ENCODE results near the gene CCDC38. TPM values are rescaled to one million over a fixed set of nuclear protein-coding genes. Genes with fewer than 3 reads are reported as not detected.

CCDC38 gene
- total RNA-seq, 1 donor, result under 0.01 TPM

DNA sequence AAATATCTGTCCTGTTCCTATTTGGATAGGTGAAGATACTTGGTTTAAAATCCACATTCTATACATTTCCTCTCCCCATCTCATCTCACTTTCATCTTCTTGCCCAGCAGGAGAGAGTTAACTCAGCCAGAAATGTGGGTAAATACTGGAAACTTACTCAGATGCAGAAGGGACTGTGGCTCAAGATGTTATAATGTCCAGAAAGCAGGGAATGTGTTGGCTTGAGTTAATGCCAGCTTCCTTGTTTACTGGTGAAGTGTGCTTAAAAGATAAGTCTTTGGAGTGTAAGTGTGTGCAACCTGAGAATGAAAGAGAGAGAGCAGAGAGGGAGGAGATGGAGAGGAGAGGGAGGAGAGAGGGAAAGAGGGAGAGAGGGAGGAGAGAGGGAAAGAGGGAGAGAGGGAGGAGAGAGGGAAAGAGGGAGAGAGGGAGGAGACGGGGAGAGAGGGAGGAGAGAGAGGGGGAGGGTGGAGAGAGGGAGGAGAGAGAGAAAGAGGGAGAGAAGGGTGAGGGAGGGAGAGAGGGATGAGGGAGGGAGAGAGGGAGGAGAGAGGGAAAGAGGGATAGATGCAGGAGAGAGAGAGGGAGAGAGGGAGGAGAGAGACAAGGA, 105.7 kb downstream of the CCDC38 start:
- no peaks in the 10 kb centered on the region for H3K9me3 ChIP-seq (ENCODE audit: low read depth, low read length)
- no peak overlapping the region for H3K27ac ChIP-seq (ENCODE audit: low read depth, low read length)

DNA sequence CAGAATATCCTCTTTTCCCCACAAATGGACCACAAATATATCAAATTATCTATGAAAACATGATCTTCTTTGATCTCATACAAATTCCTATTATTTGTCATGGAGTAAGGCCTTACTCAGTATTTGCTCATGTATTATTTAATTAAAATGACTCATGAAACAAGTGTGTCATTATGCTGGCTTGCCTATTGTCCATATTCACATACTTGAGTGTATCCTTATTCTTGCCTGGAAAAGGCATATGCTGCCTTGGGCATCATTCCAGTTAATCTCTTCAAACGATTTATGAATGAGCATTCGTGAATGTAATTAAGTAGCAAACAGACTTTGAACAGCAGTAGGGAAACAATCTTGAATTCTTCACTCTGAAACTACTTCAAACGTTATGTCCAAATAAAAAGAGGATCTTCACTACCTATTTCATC, 106.2 kb downstream of the CCDC38 start:
- H3K36me3 ChIP-seq (ENCODE audit: insufficient read depth, low read length), result no peaks in the 10 kb centered on the region
- peak overlapping the region; percentile 37 for H3K4me2 ChIP-seq (ENCODE audit: insufficient read depth, low read length)
- peaks cover 25% of the 10 kb centered on the region for H3K27me3 ChIP-seq (ENCODE audit: insufficient read depth, low read length)
- no peak overlapping the region for H2AFZ ChIP-seq (ENCODE audit: low read length)
- H3K27ac ChIP-seq (ENCODE audit: low read depth, low read length), result no peak overlapping the region
- no peak for DNase-seq (ENCODE audit: insufficient read length, low spot score, missing footprints)
- no peaks in the 10 kb centered on the region for H4K20me1 ChIP-seq (ENCODE audit: insufficient read depth, low read length)
- H3K4me3 ChIP-seq (ENCODE audit: insufficient read depth, low read length), result no peak overlapping the region
- H3K9me3 ChIP-seq (ENCODE audit: low read depth, low read length), result no peaks in the 10 kb centered on the region
- H3K4me1 ChIP-seq (ENCODE audit: insufficient read depth, low read length), result peaks cover 23% of the 10 kb centered on the region
- TF ChIP-seq, protein P1, sequence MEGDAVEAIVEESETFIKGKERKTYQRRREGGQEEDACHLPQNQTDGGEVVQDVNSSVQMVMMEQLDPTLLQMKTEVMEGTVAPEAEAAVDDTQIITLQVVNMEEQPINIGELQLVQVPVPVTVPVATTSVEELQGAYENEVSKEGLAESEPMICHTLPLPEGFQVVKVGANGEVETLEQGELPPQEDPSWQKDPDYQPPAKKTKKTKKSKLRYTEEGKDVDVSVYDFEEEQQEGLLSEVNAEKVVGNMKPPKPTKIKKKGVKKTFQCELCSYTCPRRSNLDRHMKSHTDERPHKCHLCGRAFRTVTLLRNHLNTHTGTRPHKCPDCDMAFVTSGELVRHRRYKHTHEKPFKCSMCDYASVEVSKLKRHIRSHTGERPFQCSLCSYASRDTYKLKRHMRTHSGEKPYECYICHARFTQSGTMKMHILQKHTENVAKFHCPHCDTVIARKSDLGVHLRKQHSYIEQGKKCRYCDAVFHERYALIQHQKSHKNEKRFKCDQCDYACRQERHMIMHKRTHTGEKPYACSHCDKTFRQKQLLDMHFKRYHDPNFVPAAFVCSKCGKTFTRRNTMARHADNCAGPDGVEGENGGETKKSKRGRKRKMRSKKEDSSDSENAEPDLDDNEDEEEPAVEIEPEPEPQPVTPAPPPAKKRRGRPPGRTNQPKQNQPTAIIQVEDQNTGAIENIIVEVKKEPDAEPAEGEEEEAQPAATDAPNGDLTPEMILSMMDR (IDR thresholded peaks at IDR 0.05; ENCODE audit: extremely low read depth, low read depth, low read length), result no peak
- H3K79me2 ChIP-seq (ENCODE audit: insufficient read depth, low read length), result no peaks in the 10 kb centered on the region

More for the DNA sequence above, 105.7 kb downstream of the CCDC38 start:
- no peaks in the 10 kb centered on the region for H4K20me1 ChIP-seq (ENCODE audit: insufficient read depth, low read length)
- H3K4me2 ChIP-seq (ENCODE audit: insufficient read depth, low read length), result peak overlapping the region; percentile 37
- no peaks in the 10 kb centered on the region for H3K36me3 ChIP-seq (ENCODE audit: insufficient read depth, low read length)
- TF ChIP-seq, protein P1 (IDR thresholded peaks at IDR 0.05; ENCODE audit: extremely low read depth, low read depth, low read length), result no peak
- no peak for DNase-seq (ENCODE audit: insufficient read length, low spot score, missing footprints)
- H3K4me3 ChIP-seq (ENCODE audit: insufficient read depth, low read length), result no peak overlapping the region
- no peaks in the 10 kb centered on the region for H3K79me2 ChIP-seq (ENCODE audit: insufficient read depth, low read length)
- H3K4me1 ChIP-seq (ENCODE audit: insufficient read depth, low read length), result peaks cover 23% of the 10 kb centered on the region
- H3K27me3 ChIP-seq (ENCODE audit: insufficient read depth, low read length), result peaks cover 21% of the 10 kb centered on the region
- peak overlapping the region; percentile 81 for H2AFZ ChIP-seq (ENCODE audit: low read length)

DNA sequence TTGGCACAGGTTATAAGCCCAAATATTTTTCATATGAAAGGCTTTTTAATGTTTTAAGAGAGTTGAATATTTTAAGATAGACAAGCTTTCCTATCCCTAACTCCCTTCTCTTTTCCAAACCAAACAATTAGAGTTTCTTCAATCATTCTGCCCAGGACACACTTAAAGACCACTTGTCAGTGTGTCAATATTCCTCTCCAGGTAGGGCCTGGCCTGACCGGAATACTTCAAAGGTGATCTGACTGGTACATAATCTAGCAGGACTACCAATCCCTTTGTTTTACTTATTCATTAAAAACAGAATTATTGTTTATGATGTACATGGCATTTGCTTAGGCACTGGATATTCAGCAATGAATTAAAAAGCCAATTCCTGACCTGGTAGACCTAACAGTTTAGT, 107.8 kb downstream of the CCDC38 start:
- TF ChIP-seq, protein P1 (IDR thresholded peaks at IDR 0.05; ENCODE audit: extremely low read depth, low read depth, low read length), result no peak
- peaks cover 37% of the 10 kb centered on the region for H3K27me3 ChIP-seq (ENCODE audit: insufficient read depth, low read length)
- H3K79me2 ChIP-seq (ENCODE audit: insufficient read depth, low read length), result no peaks in the 10 kb centered on the region

DNA sequence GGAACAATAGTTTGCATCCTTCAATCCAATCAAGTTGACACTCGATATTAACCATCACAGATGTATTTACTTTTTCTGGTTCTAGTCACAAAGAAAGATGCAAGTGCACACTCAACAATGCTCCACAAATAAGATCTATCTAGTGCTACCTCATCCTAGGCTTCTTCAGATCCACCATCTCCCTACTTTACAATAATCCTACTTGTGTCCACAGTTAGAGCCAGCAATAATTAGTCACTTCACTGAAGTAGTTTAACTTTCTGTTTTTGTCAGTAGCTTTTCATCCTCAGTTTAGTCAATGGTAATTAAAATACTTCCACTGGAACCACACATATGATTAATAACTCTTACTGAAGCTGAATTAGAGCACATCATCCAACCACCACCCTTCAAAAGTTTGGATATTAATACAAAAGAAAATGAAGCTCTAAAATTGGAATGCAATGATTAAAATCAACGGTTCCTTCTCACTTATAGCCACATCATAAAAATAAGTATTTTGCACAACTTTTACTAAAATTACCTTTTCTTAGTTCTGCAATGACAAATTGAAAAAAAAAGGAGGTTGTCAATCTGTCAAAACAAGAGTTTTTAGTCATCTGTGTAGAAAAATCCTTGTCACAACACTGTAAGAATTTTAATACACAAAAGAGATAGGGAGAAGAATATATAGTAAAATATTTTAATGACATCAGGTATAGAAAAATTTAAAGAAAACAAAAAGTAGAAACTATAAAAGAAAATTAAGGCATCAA, 111.9 kb downstream of the CCDC38 start:
- Histone ChIP-seq H3K9me3 (ENCODE audit: low read depth, low read length) (no peaks in the 10 kb centered on the region), H3K27me3 (ENCODE audit: insufficient read depth, low read length) (peaks cover 52% of the 10 kb centered on the region), H3K36me3 (ENCODE audit: insufficient read depth, low read length) (no peaks in the 10 kb centered on the region), H3K27ac (ENCODE audit: low read depth, low read length) (no peak overlapping the region), H3K79me2 (ENCODE audit: insufficient read depth, low read length) (no peaks in the 10 kb centered on the region), H3K4me3 (ENCODE audit: insufficient read depth, low read length) (no peak overlapping the region), H3K4me1 (ENCODE audit: insufficient read depth, low read length) (peaks cover 4% of the 10 kb centered on the region), H3K4me2 (ENCODE audit: insufficient read depth, low read length) (no peak overlapping the region), H2AFZ (ENCODE audit: low read length) (no peak overlapping the region), H4K20me1 (ENCODE audit: insufficient read depth, low read length) (no peaks in the 10 kb centered on the region)
- TF ChIP-seq, protein P1 (IDR thresholded peaks at IDR 0.05; ENCODE audit: extremely low read depth, low read depth, low read length), result no peak
- no peak for DNase-seq (ENCODE audit: insufficient read length, low spot score, missing footprints)

More for the DNA sequence above, 107.8 kb downstream of the CCDC38 start:
- H3K36me3 ChIP-seq (ENCODE audit: insufficient read depth, low read length), result no peaks in the 10 kb centered on the region
- H4K20me1 ChIP-seq (ENCODE audit: insufficient read depth, low read length), result no peaks in the 10 kb centered on the region
- H2AFZ ChIP-seq (ENCODE audit: low read length), result no peak overlapping the region
- H3K9me3 ChIP-seq (ENCODE audit: low read depth, low read length), result no peaks in the 10 kb centered on the region
- no peak for DNase-seq (ENCODE audit: insufficient read length, low spot score, missing footprints)
- no peak overlapping the region for H3K4me3 ChIP-seq (ENCODE audit: insufficient read depth, low read length)
- H3K4me1 ChIP-seq (ENCODE audit: insufficient read depth, low read length), result peaks cover 23% of the 10 kb centered on the region
- no peak overlapping the region for H3K4me2 ChIP-seq (ENCODE audit: insufficient read depth, low read length)
- no peak overlapping the region for H3K27ac ChIP-seq (ENCODE audit: low read depth, low read length)
